EL (cell line): ENCODE data around the gene NRDC.
"Not testable (repeated sequence)": the region's sequence is repeated elsewhere in the genome, so short reads cannot be mapped to it uniquely, and the experiment has no call there.

Experiments
- DNase-seq: peaks from one replicate; pipeline ENCODE4 v3.0.0-alpha.2; 2016

Gene NRDC

GRCh38 chr1:51877434-51878307, 856 bp downstream of the NRDC start:
- DNase-seq = peak; percentile 36

- no peak for DNase-seq
These were observed 2.7 kb downstream of the NRDC start for GRCh38 chr1:51875836-51876235.

DNA sequence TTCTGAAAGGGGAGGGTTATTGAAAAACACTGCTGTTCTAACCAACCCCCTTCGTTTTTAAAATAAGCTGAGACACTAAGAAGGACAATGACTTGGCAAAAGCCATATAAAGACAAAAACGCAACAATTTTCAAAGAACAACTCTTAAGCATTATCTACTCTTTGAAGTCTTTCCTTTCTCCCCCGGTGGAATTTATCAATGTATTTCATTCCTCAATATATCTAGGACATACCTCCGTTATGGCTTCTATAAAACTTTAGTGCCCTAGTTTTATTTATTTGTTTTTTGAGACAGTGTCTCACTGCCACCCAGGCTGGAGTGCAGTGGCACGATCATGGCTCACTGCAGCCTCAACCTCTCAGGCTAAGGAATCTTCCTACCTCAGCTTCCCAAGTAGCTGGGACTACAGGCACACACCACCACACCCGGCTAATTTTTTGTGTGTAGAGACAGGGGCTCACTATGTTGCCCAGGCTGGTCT, 3.2 kb downstream of the NRDC start:
- DNase-seq = no peak

DNA sequence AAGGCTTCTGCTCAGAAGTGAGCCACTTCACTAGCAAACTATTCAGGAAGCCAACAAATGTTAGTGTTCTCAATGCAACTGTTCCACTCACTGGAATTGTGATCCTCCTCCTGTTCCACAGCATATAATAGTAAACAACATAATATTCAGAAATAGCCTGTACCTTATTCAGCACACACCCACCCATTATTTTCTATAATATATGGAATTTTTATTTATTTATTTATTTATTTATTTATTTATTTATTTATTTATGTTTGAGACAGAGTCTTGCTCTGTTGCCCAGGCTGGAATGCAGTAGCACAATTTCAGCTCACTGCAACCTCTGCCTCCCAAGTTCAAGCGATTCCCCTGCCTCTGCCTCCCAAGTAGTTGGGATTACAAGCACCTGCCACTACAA, 5.3 kb downstream of the NRDC start:
- not testable (repeated sequence) for DNase-seq

- no peak for DNase-seq
These were observed 7.1 kb downstream of the NRDC start for GRCh38 chr1:51871351-51871975.

GRCh38 chr1:51870603-51871350, 7.8 kb downstream of the NRDC start:
- no peak for DNase-seq

GRCh38 chr1:51867479-51868232, 10.9 kb downstream of the NRDC start:
- no peak for DNase-seq

GRCh38 chr1:51863384-51863783, 15.1 kb downstream of the NRDC start:
- no peak for DNase-seq

- DNase-seq = peak; percentile 4
These were observed 16.9 kb downstream of the NRDC start for GRCh38 chr1:51861669-51862068.

DNA sequence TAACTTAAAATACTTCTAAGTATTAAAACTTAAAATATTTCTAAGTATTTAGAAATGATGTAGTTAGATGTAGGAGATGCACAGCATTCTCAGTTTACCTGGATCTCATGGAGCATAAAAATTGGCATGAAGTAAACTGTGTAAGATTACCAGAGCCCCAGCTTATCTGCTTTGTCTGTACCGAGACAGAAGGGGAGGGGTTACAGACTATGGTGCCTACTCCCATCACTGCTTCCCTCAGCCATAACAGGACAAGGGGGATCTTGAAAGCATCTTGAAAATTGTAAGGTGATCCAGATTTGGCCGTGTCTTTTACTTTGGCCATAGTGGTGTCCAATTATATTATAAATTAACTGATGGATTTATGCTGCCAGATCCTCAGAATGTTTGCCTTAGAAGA, 18.8 kb downstream of the NRDC start:
- DNase-seq = no peak

DNA sequence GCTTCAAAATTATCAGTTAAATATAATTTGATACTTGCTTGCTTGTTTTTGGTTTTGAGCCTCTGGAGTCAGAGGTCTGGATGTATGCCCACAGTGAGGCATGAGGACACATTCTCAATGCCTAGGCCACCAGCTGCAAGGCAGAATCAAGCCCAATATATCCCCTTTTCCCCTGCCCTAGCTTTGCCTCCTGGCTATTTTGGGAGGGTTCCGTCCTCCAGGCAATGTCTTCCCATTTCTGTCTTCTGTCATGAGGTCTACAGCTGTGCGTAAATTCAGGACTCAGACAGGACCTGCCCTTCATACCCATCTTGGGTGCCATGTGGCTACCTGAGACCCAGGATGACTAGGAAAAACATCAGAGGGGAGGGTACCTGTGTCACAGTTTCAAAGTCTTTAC, 19.2 kb downstream of the NRDC start:
- no peak for DNase-seq

DNA sequence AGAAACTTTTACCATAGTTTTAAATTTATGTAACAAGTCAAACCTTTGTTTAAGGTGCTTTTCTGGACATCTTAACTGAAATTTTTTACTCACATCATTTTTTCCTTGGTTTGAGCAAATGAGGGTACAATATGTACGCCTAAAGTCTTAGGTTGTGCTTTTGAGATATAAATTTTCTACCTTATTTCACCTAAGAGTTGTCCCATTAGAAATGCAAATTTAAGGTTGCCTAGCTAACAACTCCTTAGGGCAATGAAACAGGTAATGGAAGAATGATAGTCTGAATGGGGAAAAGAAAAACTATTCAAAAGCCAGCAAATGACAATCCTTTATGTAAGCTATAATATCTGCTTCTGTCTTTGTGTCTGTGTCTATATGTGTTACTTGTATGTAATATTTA, 19.6 kb downstream of the NRDC start:
- DNase-seq = no peak

DNA sequence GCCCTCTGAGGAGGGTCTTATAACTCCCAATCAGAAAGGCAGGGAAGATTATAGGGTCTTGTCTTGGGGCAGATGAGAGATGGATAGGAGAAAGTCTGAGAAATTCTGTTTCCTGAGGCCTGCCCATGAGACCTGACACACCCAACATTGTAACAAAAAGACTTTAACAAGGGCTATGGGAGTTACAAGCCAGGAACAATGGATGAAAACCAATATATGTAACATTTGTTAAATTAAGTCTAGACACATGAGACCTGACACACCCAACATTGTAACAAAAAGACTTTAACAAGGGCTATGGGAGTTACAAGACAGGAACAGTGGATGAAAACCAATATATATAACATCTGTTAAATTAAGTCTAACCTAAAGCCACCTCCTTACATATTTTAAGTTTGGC, 21.8 kb downstream of the NRDC start:
- DNase-seq = no peak

DNA sequence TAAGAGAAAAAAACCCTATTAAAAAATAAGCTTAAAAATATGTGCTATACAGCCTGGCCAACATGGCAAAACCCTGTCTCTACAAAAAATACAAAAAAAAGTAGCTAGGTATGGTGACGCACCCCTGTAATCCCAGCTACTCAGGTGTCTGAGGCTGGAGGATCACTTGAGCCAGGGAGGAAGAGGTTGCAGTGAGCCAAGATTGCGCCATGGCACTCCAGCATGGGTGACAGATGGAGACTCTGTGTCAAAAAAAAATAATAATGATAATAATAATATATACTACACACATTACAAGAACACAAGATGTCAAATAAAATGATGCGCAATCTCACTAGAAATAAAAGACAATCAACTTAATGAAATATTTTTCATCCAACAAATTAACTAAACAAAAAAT, 22.9 kb downstream of the NRDC start:
- no peak for DNase-seq

- DNase-seq = no peak
These were observed 25.2 kb downstream of the NRDC start for GRCh38 chr1:51853360-51853759.

GRCh38 chr1:51851882-51852396, 26.6 kb downstream of the NRDC start:
- no peak for DNase-seq

- DNase-seq = no peak
These were observed 27.9 kb downstream of the NRDC start for GRCh38 chr1:51850420-51851223.

DNA sequence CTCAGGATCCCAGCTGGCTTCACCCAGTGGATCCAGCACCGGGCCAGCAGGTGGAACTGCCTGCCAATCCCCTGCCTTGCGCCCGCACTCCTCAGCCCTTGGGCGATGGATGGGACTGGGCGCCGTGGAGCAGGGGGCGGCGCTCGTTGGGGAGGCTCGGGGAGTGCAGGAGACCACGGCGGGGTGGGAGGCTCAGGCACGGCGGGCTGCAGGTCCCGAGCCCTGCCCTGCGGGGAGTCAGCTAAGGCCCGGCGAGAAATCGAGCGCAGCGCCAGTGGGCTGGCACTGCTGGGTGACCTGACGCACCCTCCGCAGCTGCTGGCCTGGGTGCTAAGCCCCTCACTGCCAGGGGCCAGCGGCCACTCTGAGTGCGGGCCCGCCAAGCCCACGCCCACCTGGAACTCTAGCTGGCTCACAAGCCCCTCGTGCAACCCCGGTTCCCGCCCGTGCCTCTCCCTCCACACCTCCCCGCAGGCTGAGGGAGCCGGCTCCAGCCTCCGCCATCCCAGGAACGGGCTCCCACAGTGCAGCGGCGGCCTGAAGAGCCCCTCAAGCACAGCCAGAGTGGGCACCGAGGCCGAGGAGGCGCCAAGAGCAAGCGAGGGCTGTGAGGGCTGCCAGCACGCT, 31.1 kb downstream of the NRDC start:
- no peak for DNase-seq

- DNase-seq = no peak
These were observed 34.6 kb downstream of the NRDC start for GRCh38 chr1:51843948-51844347.

- DNase-seq = peak; percentile 8
These were observed 36.3 kb downstream of the NRDC start for GRCh38 chr1:51842261-51842660.

DNA sequence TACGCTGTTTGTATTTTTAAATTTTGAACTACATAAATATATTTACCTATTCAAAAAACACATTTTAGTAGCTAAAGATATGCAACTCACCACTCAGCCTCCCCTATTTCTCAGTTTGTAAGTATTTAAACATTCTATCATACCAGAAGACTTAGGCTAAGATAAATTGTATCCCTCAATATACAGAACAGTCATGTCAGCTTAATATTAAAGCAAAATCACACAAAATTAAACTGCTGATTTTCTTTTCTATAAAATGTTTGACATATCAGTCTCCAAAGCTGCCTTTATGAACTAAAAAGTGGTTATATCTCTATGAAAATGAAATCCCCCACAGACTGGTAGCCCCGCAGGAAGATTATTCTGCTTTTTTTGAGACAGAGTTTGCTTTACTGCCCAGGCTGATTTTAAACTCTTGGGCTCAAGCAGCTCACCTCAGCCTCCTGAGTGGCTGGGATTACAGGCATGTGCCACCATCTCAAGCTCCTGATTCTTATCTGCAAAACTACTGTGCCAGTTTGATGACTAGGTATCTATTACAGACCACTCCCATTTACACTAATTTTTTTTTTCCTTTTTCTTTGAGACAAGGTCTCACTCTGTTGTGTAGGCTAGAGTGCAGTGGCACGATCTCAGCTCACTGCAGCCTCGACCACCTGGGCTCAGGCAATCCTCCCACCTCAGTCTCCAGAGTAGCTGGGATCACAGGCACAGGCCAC, 37.6 kb downstream of the NRDC start:
- no peak for DNase-seq
